AG04449 (cell line): Measurements from ENCODE around the gene RAB10.

ENCODE experiments used
- CTCF ChIA-PET: fragments of 350-600 bp; formaldehyde crosslinking; extraction: SDS; loops from one replicate; lab custom pipeline; 2021; ENCODE audit warnings: antibody characterized with exemption; lab: Yijun Ruan, JAX
- POLR2A ChIA-PET: fragments of 400-600, 350-600 bp; formaldehyde crosslinking; extraction: SDS; loops from one replicate; lab custom pipeline; 2020; ENCODE audit warnings: antibody characterized with exemption, inconsistent platforms; lab: Yijun Ruan, JAX
- DNase-seq: peaks from one replicate; pipeline ENCODE4 v3.0.0-alpha.2; 2010; ENCODE audit warnings: low read depth, low spot score
- H3K4me3 ChIP-seq: 2 replicates; pipeline ENCODE4 v1.5.1; 2011; ENCODE audit warnings: low read depth, mild to moderate bottlenecking, control low read depth, low read length
- CTCF ChIP-seq: IDR thresholded peaks from one replicate; pipeline ENCODE4 v1.5.1; 2011; ENCODE audit warnings: mild to moderate bottlenecking, moderate library complexity, low read length, control low read depth, inconsistent platforms; ENCODE audit not compliant: insufficient read depth; ENCODE audit errors: missing control alignments

RAB10 gene

GRCh38 chr2:26184121-26184520 is 150.2 kb downstream of the RAB10 start:
- no peak for DNase-seq
- CTCF ChIA-PET, result interaction anchor here (0.6 to 3.4 kb wide), 29 partner anchors 9 to 332 kb away, joined by 3 to 26 read pairs (median 4); no protein-coding TSS in a partner anchor
- POLR2A ChIA-PET, result no interaction called here
- peak overlapping the region; percentile 67 for H3K4me3 ChIP-seq
- no peak for TF ChIP-seq CTCF

- H3K4me3 ChIP-seq, result peak overlapping the region; percentile 67
- ChIA-PET CTCF (interaction anchor here (0.5 to 3.4 kb wide), 38 partner anchors 9 to 333 kb away, joined by 3 to 26 read pairs (median 4); no protein-coding TSS in a partner anchor), POLR2A (interaction anchor here (1.3 kb wide), 1 partner anchor 9 kb away, joined by 4 read pairs; no protein-coding TSS in a partner anchor)
- TF ChIP-seq CTCF, result peak; percentile 78
- DNase-seq, result peak; percentile 7
Measured at GRCh38 chr2:26184555-26185303, 150.8 kb downstream of the RAB10 start.

GRCh38 chr2:26185304-26185928 is 151.5 kb downstream of the RAB10 start:
- no peak for TF ChIP-seq CTCF
- ChIA-PET CTCF (interaction anchor here (0.5 to 3.4 kb wide), 31 partner anchors 9 to 307 kb away, joined by 3 to 26 read pairs (median 5); no protein-coding TSS in a partner anchor), POLR2A (interaction anchor here (1.3 kb wide), 1 partner anchor 9 kb away, joined by 4 read pairs; no protein-coding TSS in a partner anchor)
- H3K4me3 ChIP-seq, result peak overlapping the region; percentile 67
- no peak for DNase-seq

GRCh38 chr2:26185954-26186770 is 152.3 kb downstream of the RAB10 start:
- ChIA-PET POLR2A (interaction anchor here (1.3 kb wide), 1 partner anchor 10 kb away, joined by 4 read pairs; no protein-coding TSS in a partner anchor), CTCF (interaction anchor here (0.6 to 3.4 kb wide), 11 partner anchors 8 to 283 kb away, joined by 3 to 24 read pairs (median 6); partner anchors contain the start of gene GAREM2)
- no peak for TF ChIP-seq CTCF
- no peak for DNase-seq
- peak overlapping the region; percentile 67 for H3K4me3 ChIP-seq
